SU-DHL-6 (cell line): Measurements from ENCODE around the gene TMED10.

ENCODE experiments used
- EZH2phosphoT487 ChIP-seq: fragments of 200-600 bp; sonication (generic), shearing (Covaris generic); conservative IDR thresholded peaks from 2 replicates; pipeline ENCODE4 v1.6.1; 2018; ENCODE audit warnings: mild to moderate bottlenecking, antibody characterized with exemption, low read length, moderate library complexity, mixed read lengths
- TF ChIP-seq, protein P1 (sequence below): fragments of 200-600 bp; sonication (generic); IDR thresholded peaks from one replicate; pipeline ENCODE4 v1.5.1; 2017; ENCODE audit warnings: antibody characterized with exemption, mild to moderate bottlenecking, low read length, moderate library complexity; ENCODE audit not compliant: insufficient read depth, poor library complexity, severe bottlenecking

DNA sequence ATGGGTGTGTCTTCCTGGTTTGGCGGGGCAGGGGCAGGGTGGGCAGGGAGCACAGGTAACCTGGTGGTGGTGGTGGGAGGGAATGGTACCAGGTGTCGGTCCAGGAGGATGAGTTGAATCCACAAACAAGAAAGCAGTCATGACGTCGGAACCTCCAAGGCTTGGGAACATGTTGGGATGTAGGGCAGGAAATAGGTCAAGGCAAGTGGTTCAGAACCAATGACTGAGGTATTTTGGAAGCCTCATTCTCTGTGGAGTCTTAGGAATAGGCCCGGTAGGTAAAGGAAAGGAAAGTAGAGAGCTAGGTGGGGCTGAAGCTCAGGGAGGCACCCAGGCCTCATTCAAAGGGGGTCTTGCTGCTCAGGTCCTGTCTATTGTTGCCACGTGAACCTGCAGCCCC lies 39.1 kb upstream of the TMED10 start:
- TF ChIP-seq, protein P1, sequence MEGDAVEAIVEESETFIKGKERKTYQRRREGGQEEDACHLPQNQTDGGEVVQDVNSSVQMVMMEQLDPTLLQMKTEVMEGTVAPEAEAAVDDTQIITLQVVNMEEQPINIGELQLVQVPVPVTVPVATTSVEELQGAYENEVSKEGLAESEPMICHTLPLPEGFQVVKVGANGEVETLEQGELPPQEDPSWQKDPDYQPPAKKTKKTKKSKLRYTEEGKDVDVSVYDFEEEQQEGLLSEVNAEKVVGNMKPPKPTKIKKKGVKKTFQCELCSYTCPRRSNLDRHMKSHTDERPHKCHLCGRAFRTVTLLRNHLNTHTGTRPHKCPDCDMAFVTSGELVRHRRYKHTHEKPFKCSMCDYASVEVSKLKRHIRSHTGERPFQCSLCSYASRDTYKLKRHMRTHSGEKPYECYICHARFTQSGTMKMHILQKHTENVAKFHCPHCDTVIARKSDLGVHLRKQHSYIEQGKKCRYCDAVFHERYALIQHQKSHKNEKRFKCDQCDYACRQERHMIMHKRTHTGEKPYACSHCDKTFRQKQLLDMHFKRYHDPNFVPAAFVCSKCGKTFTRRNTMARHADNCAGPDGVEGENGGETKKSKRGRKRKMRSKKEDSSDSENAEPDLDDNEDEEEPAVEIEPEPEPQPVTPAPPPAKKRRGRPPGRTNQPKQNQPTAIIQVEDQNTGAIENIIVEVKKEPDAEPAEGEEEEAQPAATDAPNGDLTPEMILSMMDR: no peak
- TF ChIP-seq EZH2phosphoT487: no peak
